ENCODE results near the gene WWOX. TPM values are rescaled to one million over a fixed set of nuclear protein-coding genes. Genes with fewer than 3 reads are reported as not detected.

Gene WWOX
- total RNA-seq, 1 experiment from 2014 or later, result 15.6 TPM

DNA sequence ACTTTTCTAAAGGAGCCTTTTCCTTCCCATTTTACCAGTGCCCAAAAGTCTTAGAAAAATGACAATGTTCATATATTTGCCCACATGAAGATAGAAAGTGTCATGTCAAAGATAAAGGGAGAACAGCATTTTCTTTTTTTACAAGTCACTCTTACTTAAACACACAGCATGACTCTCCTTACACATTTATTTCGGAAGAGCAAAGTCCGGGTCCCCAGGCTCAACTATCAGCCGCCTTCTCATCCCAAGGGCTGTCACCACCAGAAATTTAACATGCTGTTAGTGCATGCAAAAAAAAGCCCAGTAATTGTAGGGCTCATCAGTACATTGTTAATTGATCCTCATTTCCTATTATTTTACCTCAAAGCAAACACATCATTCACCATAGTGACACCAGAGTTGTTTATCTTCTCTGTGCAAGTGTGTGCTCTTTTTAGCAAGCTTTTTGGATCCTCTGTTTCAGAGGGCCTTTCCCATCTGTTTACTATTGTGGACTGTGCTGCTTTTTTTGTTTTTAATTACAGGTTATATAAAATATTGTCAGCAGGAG is 560.3 kb downstream of the WWOX start:
- Histone ChIP-seq H4K20me1 (ENCODE audit: control insufficient read depth, insufficient read depth, insufficient read length) (no peaks in the 10 kb centered on the region), H2AFZ (ENCODE audit: low read length) (no peak overlapping the region), H4K5ac (ENCODE audit: insufficient read length, low read depth, low read length) (no peak overlapping the region), H3K18ac (ENCODE audit: insufficient read length, low read depth, low read length) (no peak overlapping the region), H3K79me1 (ENCODE audit: insufficient read depth, low read depth, low read length, poor library complexity, severe bottlenecking) (no peaks in the 10 kb centered on the region), H4K8ac (replicated peaks; ENCODE audit: insufficient read length, low read depth, low read length) (no peak overlapping the region), H2BK120ac (ENCODE audit: low read depth, low read length, poor library complexity, severe bottlenecking) (no peak overlapping the region), H3K23ac (ENCODE audit: insufficient read length, low read depth, low read length) (no peak overlapping the region), H2AK5ac (ENCODE audit: insufficient read length, low read length) (no peak overlapping the region), H2BK12ac (ENCODE audit: insufficient read length, low read depth, low read length) (no peak overlapping the region), H3K4me1 (ENCODE audit: insufficient read depth, low read length) (no peaks in the 10 kb centered on the region), H2BK5ac (ENCODE audit: insufficient read length, low read length) (no peak overlapping the region), H3K56ac (ENCODE audit: insufficient read length, low read depth, low read length) (no peak overlapping the region), H2BK15ac (ENCODE audit: low read depth, low read length) (no peak overlapping the region), H3K9ac (ENCODE audit: extremely low read depth, insufficient read length, low read length) (no peak overlapping the region), H3K23me2 (ENCODE audit: insufficient read length, low read depth, low read length, poor library complexity, severe bottlenecking) (no peaks in the 10 kb centered on the region), H3K14ac (ENCODE audit: insufficient read depth, low read length) (no peak overlapping the region), H3K27ac (ENCODE audit: insufficient read length, low read depth, low read length) (no peak overlapping the region), H3K9me3 (ENCODE audit: control insufficient read depth, low read depth, low read length) (no peaks in the 10 kb centered on the region), H3T11ph (ENCODE audit: low read length) (no peak overlapping the region), H2BK20ac (ENCODE audit: low read depth, low read length, poor library complexity, severe bottlenecking) (no peak overlapping the region), H3K79me2 (ENCODE audit: insufficient read depth, low read length) (no peaks in the 10 kb centered on the region), H3K4ac (ENCODE audit: low read depth, low read length) (no peak overlapping the region), H4K91ac (ENCODE audit: insufficient read length, low read depth, low read length) (no peak overlapping the region), H3K27me3 (ENCODE audit: insufficient read depth, low read length) (no peaks in the 10 kb centered on the region), H3K4me2 (ENCODE audit: insufficient read depth, insufficient read length, low read length) (no peak overlapping the region)
- no peak overlapping the region; a peak in 1 of 7 replicates for H3K27ac Mint-ChIP-seq
- no peak overlapping the region for H3K4me3 Mint-ChIP-seq
- WGBS (ENCODE audit: extremely low coverage, insufficient read length, low lambda C conversion rate), result no CpG with 5 or more reads among the region's 3 CpGs
- H3K4me1 Mint-ChIP-seq, result peaks cover 16 to 17% of the 10 kb centered on the region in 2 experiments
- no peaks in the 10 kb centered on the region for H3K36me3 Mint-ChIP-seq (ENCODE audit: insufficient read depth in 1 of 3, low read depth in 3 of 3)
- no peaks in the 10 kb centered on the region for H3K27me3 Mint-ChIP-seq (ENCODE audit: low read depth)
- TF ChIP-seq, protein P1, sequence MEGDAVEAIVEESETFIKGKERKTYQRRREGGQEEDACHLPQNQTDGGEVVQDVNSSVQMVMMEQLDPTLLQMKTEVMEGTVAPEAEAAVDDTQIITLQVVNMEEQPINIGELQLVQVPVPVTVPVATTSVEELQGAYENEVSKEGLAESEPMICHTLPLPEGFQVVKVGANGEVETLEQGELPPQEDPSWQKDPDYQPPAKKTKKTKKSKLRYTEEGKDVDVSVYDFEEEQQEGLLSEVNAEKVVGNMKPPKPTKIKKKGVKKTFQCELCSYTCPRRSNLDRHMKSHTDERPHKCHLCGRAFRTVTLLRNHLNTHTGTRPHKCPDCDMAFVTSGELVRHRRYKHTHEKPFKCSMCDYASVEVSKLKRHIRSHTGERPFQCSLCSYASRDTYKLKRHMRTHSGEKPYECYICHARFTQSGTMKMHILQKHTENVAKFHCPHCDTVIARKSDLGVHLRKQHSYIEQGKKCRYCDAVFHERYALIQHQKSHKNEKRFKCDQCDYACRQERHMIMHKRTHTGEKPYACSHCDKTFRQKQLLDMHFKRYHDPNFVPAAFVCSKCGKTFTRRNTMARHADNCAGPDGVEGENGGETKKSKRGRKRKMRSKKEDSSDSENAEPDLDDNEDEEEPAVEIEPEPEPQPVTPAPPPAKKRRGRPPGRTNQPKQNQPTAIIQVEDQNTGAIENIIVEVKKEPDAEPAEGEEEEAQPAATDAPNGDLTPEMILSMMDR (conservative IDR thresholded peaks at IDR 0.05), result no peak
- H3K9me3 Mint-ChIP-seq, result no peaks in the 10 kb centered on the region
- DNase-seq, result no peak
